GM04504 (cell line): Measurements from ENCODE around the gene CRY2.
A peak's percentile ranks its signal among the peaks of the same experiment; 100 is the strongest.
"Not testable (repeated sequence)": the region's sequence is repeated elsewhere in the genome, so short reads cannot be mapped to it uniquely, and the experiment has no call there.

Experiments used
- DNase-seq: peaks from one replicate; pipeline ENCODE4 v3.0.0-alpha.2; 2012; ENCODE audit warnings: low read depth

CRY2 gene

DNA sequence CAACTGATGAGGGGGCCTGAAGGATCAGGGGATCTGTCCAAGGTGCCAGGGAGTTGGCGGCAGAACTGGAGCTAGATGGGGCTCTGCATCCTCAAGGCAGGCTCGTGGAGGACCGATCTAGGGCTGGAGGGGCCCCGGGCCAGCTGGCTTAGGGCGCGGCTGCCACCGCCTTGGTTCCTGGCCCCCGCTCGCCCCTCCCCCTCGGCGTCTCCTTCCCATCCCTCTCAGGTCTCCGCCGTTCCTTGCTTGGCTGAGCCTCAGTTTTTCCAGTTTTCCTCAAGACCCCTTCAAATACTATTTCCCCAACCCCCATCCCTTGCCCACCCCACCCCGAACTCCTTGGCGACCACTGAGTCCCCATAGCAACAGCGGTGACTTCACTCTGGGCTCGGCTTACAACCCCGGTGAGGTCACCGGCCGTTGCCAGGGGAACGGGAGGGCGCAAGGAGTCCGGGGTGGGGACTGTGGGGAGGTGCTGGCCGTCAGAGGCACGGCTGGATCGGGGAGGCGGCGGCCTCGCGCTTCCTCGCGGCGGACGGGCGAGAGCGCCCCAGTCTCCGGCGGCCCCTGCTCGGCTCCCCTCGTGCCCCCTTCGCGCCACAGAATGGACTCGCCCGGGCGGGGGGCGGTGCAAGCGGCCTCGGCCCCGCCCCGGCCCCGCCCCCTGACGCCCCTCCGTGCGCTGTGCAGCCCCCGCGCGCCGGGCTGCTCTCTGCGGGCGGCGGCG is 52.3 kb downstream of the CRY2 start:
- DNase-seq: peak; percentile 70

GRCh38 chr11:45900175-45900800 is 53.0 kb downstream of the CRY2 start:
- not testable (repeated sequence) for DNase-seq

- no peak for DNase-seq
These were observed 53.8 kb downstream of the CRY2 start for GRCh38 chr11:45900916-45901617.

DNA sequence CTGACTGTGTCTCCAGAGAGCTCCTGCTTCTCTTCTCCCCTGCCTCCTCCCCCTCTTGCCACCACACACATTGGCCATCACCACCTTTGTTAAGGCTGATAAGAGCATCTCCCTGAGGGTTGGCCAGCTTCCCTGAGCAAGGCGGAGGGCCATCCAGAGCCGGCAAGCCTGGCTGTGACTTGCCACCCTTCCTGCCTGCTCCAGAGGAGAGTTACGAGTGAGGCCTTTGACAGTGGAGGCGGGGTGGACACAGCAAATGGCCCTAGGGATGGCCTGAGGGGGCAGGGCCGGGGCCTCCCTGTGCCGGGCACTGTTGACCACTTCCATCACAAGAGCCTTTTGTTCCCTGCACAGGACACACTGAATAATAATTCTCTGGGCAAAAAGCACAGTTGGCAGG is 54.4 kb downstream of the CRY2 start:
- DNase-seq: no peak

DNA sequence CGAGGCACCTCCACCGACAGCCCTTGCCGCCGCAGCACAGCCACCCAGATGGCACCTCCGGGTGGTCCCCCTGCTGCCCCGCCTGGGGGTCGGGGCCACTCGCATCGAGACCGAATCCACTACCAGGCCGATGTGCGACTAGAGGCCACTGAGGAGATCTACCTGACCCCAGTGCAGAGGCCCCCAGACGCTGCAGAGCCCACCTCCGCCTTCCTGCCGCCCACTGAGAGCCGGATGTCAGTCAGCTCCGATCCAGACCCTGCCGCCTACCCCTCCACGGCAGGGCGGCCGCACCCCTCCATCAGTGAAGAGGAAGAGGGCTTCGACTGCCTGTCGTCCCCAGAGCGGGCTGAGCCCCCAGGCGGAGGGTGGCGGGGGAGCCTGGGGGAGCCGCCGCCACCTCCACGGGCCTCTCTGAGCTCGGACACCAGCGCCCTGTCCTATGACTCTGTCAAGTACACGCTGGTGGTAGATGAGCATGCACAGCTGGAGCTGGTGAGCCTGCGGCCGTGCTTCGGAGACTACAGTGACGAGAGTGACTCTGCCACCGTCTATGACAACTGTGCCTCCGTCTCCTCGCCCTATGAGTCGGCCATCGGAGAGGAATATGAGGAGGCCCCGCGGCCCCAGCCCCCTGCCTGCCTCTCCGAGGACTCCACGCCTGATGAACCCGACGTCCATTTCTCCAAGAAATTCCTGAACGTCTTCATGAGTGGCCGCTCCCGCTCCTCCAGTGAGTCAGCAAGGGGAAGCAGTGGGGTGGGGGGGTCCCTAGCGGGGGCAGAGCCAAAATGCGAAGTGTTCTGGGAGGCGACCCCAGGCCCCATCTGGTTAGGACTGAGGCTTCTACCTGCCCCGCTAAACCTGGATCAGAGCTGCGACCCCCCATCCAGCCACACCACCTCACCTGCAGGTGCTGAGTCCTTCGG is 55.4 kb downstream of the CRY2 start:
- DNase-seq: no peak

DNA sequence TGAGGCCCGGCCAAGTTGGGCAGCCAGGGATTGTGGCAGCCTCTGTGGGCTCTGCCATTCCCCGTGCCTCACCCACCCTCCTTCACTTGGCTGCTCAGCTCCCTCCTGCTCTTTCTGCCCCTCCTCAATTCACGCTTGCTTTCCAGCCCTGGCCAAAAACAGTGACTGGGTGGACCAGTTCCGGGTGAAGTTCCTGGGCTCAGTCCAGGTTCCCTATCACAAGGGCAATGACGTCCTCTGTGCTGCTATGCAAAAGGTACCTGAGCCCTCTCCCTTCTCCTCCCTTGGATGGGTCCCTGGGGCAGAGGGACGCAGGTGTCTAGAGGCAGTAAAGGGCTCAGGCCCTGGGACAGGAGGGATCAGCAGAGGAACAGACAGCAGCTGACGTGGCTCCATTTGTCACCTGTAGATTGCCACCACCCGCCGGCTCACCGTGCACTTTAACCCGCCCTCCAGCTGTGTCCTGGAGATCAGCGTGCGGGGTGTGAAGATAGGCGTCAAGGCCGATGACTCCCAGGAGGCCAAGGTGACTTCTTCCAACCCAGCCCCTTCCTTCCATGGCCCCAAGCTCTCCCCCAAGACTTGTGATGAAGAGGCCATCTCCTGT is 57.1 kb downstream of the CRY2 start:
- DNase-seq: no peak

- DNase-seq: no peak
These were observed 57.8 kb downstream of the CRY2 start for GRCh38 chr11:45905095-45905494.

DNA sequence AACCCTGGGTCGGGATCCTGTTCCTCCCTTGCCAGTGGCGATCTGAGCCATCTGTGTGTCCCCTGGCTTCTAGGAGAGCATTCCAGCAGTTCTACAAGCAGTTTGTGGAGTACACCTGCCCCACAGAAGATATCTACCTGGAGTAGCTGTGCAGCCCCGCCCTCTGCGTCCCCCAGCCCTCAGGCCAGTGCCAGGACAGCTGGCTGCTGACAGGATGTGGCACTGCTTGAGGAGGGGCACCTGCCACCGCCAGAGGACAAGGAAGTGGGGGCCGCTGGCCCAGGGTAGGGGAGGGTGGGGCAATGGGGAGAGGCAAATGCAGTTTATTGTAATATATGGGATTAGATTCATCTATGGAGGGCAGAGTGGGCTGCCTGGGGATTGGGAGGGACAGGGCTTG is 58.3 kb downstream of the CRY2 start:
- not testable (repeated sequence) for DNase-seq

DNA sequence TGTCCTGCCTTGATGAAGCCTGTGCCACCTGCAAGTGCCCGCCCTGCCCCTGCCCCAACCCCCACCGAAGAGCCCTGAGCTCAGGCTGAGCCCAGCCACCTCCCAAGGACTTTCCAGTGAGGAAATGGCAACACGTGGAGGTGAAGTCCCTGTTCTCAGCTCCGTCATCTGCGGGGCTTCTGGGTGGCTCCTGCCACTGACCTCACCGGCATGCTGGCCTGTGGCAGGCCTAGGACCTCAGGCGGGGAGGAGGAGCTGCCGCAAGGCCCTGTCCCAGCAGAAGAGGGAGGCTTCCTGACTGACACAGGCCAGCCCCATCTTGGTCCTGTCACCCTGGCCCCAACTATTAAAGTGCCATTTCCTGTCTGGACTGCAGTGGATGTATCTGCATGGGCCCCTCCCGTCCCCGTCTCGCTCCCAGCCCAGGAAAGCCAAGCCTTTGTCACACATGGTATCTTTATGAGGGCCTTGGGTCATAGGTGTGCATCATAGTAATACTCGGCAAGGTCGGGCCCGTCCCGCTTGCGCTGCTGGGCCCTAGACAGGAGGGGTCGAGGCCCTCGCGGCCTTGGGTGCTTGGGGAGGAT is 58.9 kb downstream of the CRY2 start:
- DNase-seq: no peak

- no peak for DNase-seq
These were observed 59.8 kb downstream of the CRY2 start, which contains the start of gene FREY1 for GRCh38 chr11:45906965-45907611. TSS of gene FREY1 (minus strand) at chr11:45907271. CDS start at chr11:45907245, 26 bp downstream.

DNA sequence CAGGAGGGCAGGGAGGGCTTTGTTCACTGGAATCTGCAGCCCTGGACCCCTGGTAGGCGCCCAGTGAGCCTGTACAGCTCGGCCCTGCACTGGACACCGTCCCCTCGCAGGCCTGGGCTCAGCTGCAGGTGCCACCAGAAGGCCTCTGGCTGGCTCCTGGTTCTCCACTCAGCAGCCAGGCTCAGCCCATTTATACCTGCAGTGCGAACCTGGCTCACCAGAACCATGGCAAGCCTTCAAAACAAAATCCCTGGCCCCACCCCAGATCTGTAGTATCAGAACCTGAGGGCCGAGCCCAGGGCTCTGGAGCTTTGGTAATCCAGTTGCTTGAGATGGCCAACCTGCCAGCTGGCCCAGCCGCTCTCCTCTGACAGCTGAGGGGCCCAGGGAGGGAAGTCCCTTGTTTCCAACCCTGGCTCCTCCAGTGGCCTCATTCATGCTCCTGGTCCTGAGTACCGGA is 60.7 kb downstream of the CRY2 start:
- DNase-seq: no peak

DNA sequence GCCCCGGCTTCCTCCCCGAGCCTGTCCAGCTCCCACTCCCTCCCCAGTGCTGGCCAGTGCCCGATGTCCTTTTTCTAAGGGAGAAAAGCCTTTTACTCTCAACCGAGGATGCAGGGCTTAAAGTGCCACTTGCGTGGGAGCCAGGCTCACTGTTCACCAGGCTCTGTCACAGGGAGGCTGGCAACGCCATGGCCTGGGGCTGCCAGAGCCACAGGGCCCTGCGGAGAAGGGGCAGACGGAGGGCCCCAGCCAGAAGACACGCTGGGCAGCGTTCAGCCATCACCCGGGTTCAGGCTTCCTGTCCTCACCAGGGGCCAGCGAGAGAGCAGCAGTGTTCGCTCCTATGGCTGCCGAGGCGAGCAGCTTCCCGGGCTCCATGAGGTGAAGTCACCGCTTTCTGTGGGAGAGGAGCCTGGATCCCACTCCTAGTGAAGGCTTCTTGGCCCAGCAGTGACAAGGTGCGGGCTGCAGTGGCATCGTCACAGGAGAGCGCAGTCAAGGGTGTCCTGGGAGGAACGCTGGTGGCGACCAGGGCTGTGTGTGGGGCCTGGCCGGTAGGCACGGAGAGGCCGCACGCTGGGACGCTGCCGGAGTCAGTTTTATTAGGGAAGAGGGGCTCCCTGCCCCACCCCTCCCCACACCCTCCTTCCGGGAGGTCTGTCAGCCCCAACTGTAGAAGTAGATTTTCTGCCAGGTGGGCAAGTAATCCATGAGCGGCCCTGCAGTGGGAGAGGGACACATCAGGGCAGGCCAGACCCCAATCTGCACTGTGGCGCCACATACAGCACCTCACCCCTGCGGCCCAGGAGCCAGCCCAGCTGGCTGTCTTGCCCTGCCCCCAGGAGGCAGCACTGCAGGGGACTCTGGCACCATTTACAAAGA is 62.6 kb downstream of the CRY2 start:
- no peak for DNase-seq

- no peak for DNase-seq
These were observed 63.3 kb downstream of the CRY2 start for GRCh38 chr11:45910623-45911022.

GRCh38 chr11:45913514-45913913 is 66.2 kb downstream of the CRY2 start:
- DNase-seq: no peak

- DNase-seq: no peak
These were observed 66.8 kb downstream of the CRY2 start for GRCh38 chr11:45913942-45914635.

- no peak for DNase-seq
These were observed 68.2 kb downstream of the CRY2 start for GRCh38 chr11:45915446-45915845.

DNA sequence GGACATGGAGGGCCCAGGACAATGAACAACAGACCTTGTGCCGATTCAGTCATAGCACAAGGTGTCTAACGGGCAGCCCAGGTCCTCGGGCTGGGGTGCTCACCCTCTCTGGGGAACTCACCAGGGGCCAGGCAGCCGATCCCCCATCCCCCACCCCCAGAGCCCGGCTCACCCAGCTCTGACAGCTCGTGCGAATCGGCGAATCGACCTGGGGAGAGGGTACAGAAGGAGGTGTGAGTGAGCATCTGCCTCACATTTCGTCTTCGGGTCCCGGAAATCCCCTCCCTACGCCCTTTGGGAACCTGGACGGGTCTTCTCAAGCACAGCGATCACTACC is 70.0 kb downstream of the CRY2 start:
- DNase-seq: no peak

- peak; percentile 100 for DNase-seq
These were observed 70.5 kb downstream of the CRY2 start, which contains the start of gene PEX16 for GRCh38 chr11:45917623-45918330. TSS of gene PEX16 (minus strand) at chr11:45917877. CDS start at chr11:45917811, 66 bp downstream.
